ENCODE results near the gene MAPKAPK2. TPM values are rescaled to one million over a fixed set of nuclear protein-coding genes. Genes with fewer than 3 reads are reported as not detected.

Gene MAPKAPK2
- total RNA-seq, 6 donors from 2014 or later = 64.8 to 135 (median 84.3) TPM

GRCh38 chr1:206727981-206728696 lies 43.4 kb downstream of the MAPKAPK2 start:
- Histone ChIP-seq H3K27me3 (no peaks in the 10 kb centered on the region), H3K36me3 (peaks cover 28 to 46% (median 41%) of the 10 kb centered on the region in 4 donors), H3K9me3 (no peaks in the 10 kb centered on the region), H3K4me3 (no peak overlapping the region), H3K27ac (no peak overlapping the region), H3K4me1 (peaks cover 34 to 40% (median 35%) of the 10 kb centered on the region in 4 donors)
- TF ChIP-seq EP300 (IDR thresholded peaks at IDR 0.05) (no peak), POLR2AphosphoS5 (IDR thresholded peaks at IDR 0.05) (no peak), CTCF (IDR thresholded peaks at IDR 0.05) (no peak), POLR2A (IDR thresholded peaks at IDR 0.05) (no peak)
- ATAC-seq (ENCODE audit: low FRiP score in 2 of 2) (no peak), DNase-seq (no peak)
- 74 to 83% methylated on average over 8 of the region's 8 CpGs for WGBS, 2 donors

- Histone ChIP-seq H3K9me3 (no peaks in the 10 kb centered on the region), H3K27me3 (no peaks in the 10 kb centered on the region), H3K4me3 (no peak overlapping the region), H3K4me1 (peaks cover 29 to 39% (median 30%) of the 10 kb centered on the region in 4 donors), H3K36me3 (peaks cover 29 to 51% (median 45%) of the 10 kb centered on the region in 4 donors), H3K27ac (no peak overlapping the region)
- DNase-seq (peak in 1 of 2 donors; percentile 50), ATAC-seq (ENCODE audit: low FRiP score in 2 of 2) (no peak)
- TF ChIP-seq CTCF (IDR thresholded peaks at IDR 0.05) = no peak
- no peak for TF ChIP-seq POLR2A (IDR thresholded peaks at IDR 0.05)
- no peak for TF ChIP-seq POLR2AphosphoS5 (IDR thresholded peaks at IDR 0.05)
- no peak for TF ChIP-seq EP300 (IDR thresholded peaks at IDR 0.05)
- WGBS, 2 donors = 80 to 92% methylated on average over 9 of the region's 9 CpGs
These were observed 43.9 kb downstream of the MAPKAPK2 start for GRCh38 chr1:206728697-206728987.

- 92 to 97% methylated on average over 6 of the region's 6 CpGs for WGBS, 2 donors
- TF ChIP-seq POLR2A (IDR thresholded peaks at IDR 0.05) (no peak), CTCF (IDR thresholded peaks at IDR 0.05) (no peak), POLR2AphosphoS5 (IDR thresholded peaks at IDR 0.05) (no peak), EP300 (IDR thresholded peaks at IDR 0.05) (no peak)
These were observed 44.3 kb downstream of the MAPKAPK2 start for GRCh38 chr1:206729050-206729449.

GRCh38 chr1:206729507-206729906 lies 44.8 kb downstream of the MAPKAPK2 start:
- H3K27me3 ChIP-seq = no peaks in the 10 kb centered on the region
- ATAC-seq (ENCODE audit: low FRiP score in 2 of 2) (no peak), DNase-seq (no peak)
- no peak overlapping the region for H3K4me3 ChIP-seq
- no peak overlapping the region for H3K27ac ChIP-seq
- whole genome bisulfite sequencing, 2 donors = 92 to 95% methylated on average over 3 of the region's 3 CpGs
- TF ChIP-seq POLR2A (IDR thresholded peaks at IDR 0.05) (no peak), POLR2AphosphoS5 (IDR thresholded peaks at IDR 0.05) (no peak), CTCF (IDR thresholded peaks at IDR 0.05) (no peak), EP300 (IDR thresholded peaks at IDR 0.05) (no peak)
- H3K36me3 ChIP-seq = peaks cover 29 to 55% (median 52%) of the 10 kb centered on the region in 4 donors
- no peaks in the 10 kb centered on the region for H3K9me3 ChIP-seq
- peaks cover 21 to 30% (median 22%) of the 10 kb centered on the region in 4 donors for H3K4me1 ChIP-seq

More at GRCh38 chr1:206729050-206729449, 44.3 kb downstream of the MAPKAPK2 start:
- Histone ChIP-seq H3K4me3 (no peak overlapping the region), H3K36me3 (peaks cover 29 to 55% (median 49%) of the 10 kb centered on the region in 4 donors), H3K4me1 (peaks cover 25 to 35% (median 26%) of the 10 kb centered on the region in 4 donors), H3K27ac (no peak overlapping the region), H3K9me3 (no peaks in the 10 kb centered on the region), H3K27me3 (no peaks in the 10 kb centered on the region)
- no peak for DNase-seq
- no peak for ATAC-seq (ENCODE audit: low FRiP score in 2 of 2)

GRCh38 chr1:206732508-206732907 lies 47.8 kb downstream of the MAPKAPK2 start:
- TF ChIP-seq EP300 (IDR thresholded peaks at IDR 0.05) (no peak), POLR2A (IDR thresholded peaks at IDR 0.05) (no peak), POLR2AphosphoS5 (IDR thresholded peaks at IDR 0.05) (no peak)
- peak in 1 of 2 donors; percentile 53 for DNase-seq
- peaks cover 0 to 15% (median 8%) of the 10 kb centered on the region in 4 donors for H3K4me1 ChIP-seq
- H3K36me3 ChIP-seq = peaks cover 29 to 64% (median 58%) of the 10 kb centered on the region in 4 donors
- no peaks in the 10 kb centered on the region for H3K27me3 ChIP-seq
- no peak overlapping the region for H3K27ac ChIP-seq
- H3K4me3 ChIP-seq = no peak overlapping the region
- WGBS, 2 donors = 91 to 94% methylated on average over 11 of the region's 11 CpGs
- no peaks in the 10 kb centered on the region for H3K9me3 ChIP-seq
- no peak for ATAC-seq (ENCODE audit: low FRiP score in 2 of 2)

Data from upper lobe of left lung (tissue), 6 donors.